Activated CD4-positive, CD25-positive, alpha-beta regulatory T cell treated with anti-CD3 and anti-CD28 coated beads, Interleukin-2, amount 50 U/mL, for 72 hours (primary cell): Measurements from ENCODE around the gene SPDL1.
A peak's percentile ranks its signal among the peaks of the same experiment; 100 is the strongest.

Experiments
- DNase-seq: peaks from one replicate; pipeline ENCODE4 v3.0.0; 2021

SPDL1 gene

GRCh38 chr5:169583424-169584220 lies at the start of gene SPDL1:
Gene SPDL1 (plus strand): TSS chr5:169583773. CDS start chr5:169588417, 4,644 bp downstream.
- DNase-seq = peak; percentile 96

- no peak for DNase-seq
These were observed 49.2 kb upstream of the SPDL1 start for GRCh38 chr5:169534311-169534880.

GRCh38 chr5:169534939-169535338 lies 48.6 kb upstream of the SPDL1 start:
- no peak for DNase-seq

- DNase-seq = no peak
These were observed 44.6 kb upstream of the SPDL1 start for GRCh38 chr5:169538944-169539343.

GRCh38 chr5:169542811-169543210 lies 40.8 kb upstream of the SPDL1 start:
- DNase-seq = no peak

- DNase-seq = no peak
These were observed 39.2 kb upstream of the SPDL1 start for GRCh38 chr5:169544264-169544950.

GRCh38 chr5:169545762-169546161 lies 37.8 kb upstream of the SPDL1 start:
- DNase-seq = no peak

GRCh38 chr5:169546346-169546745 lies 37.2 kb upstream of the SPDL1 start:
- DNase-seq = no peak

- no peak for DNase-seq
These were observed 36.1 kb upstream of the SPDL1 start for GRCh38 chr5:169547508-169547907.

GRCh38 chr5:169548315-169548714 lies 35.3 kb upstream of the SPDL1 start:
- DNase-seq = no peak

- DNase-seq = no peak
These were observed 34.0 kb upstream of the SPDL1 start for GRCh38 chr5:169549453-169550100.

GRCh38 chr5:169550227-169550626 lies 33.3 kb upstream of the SPDL1 start:
- DNase-seq = no peak

GRCh38 chr5:169551146-169551545 lies 32.4 kb upstream of the SPDL1 start:
- no peak for DNase-seq

- DNase-seq = no peak
These were observed 31.9 kb upstream of the SPDL1 start for GRCh38 chr5:169551696-169552095.

GRCh38 chr5:169554251-169554650 lies 29.3 kb upstream of the SPDL1 start:
- DNase-seq = no peak

- DNase-seq = no peak
These were observed 25.7 kb upstream of the SPDL1 start for GRCh38 chr5:169557838-169558237.

GRCh38 chr5:169561893-169562292 lies 21.7 kb upstream of the SPDL1 start:
- no peak for DNase-seq

- DNase-seq = no peak
These were observed 20.2 kb upstream of the SPDL1 start for GRCh38 chr5:169563369-169563768.

- DNase-seq = no peak
These were observed 17.4 kb upstream of the SPDL1 start for GRCh38 chr5:169566202-169566601.

GRCh38 chr5:169567079-169567478 lies 16.5 kb upstream of the SPDL1 start:
- no peak for DNase-seq

GRCh38 chr5:169569513-169569912 lies 14.1 kb upstream of the SPDL1 start:
- no peak for DNase-seq

GRCh38 chr5:169571355-169571754 lies 12.2 kb upstream of the SPDL1 start:
- no peak for DNase-seq

- no peak for DNase-seq
These were observed 9.4 kb upstream of the SPDL1 start for GRCh38 chr5:169574134-169574646.
